Mesendoderm (in vitro differentiated cells): ENCODE measurements around the gene FADD.

ENCODE experiments used
- DNase-seq: peaks from one replicate; pipeline ENCODE4 v3.0.0; 2013
- H2AK5ac ChIP-seq: 2 replicates; pipeline ENCODE4 v1.6.1; 2013; ENCODE audit warnings: low read length, inconsistent platforms
- H2BK120ac ChIP-seq: 2 replicates; pipeline ENCODE4 v1.6.1; 2013; ENCODE audit warnings: low read depth, mild to moderate bottlenecking, low read length, moderate library complexity, mixed read lengths
- H2BK15ac ChIP-seq: replicated peaks from 2 replicates; pipeline ENCODE4 v1.6.1; 2013; ENCODE audit warnings: low read depth, mild to moderate bottlenecking, moderate library complexity
- H2BK5ac ChIP-seq: 2 replicates; pipeline ENCODE4 v1.6.1; 2013; ENCODE audit warnings: low read length, inconsistent platforms
- H3K18ac ChIP-seq: 2 replicates; pipeline ENCODE4 v1.6.1; 2013; ENCODE audit warnings: mild to moderate bottlenecking, low read length, mixed read lengths
- H3K23ac ChIP-seq: one replicate; pipeline ENCODE4 v1.6.1; 2013; ENCODE audit warnings: low read length
- H3K27ac ChIP-seq: 2 replicates; pipeline ENCODE4 v1.5.1; 2013; ENCODE audit warnings: low read depth, mild to moderate bottlenecking, inconsistent platforms, low read length, moderate library complexity
- H3K27me3 ChIP-seq: 2 replicates; pipeline ENCODE4 v1.6.1; 2013; ENCODE audit warnings: low read length, control low read depth, mild to moderate bottlenecking, inconsistent platforms; ENCODE audit not compliant: insufficient read depth, poor library complexity
- H3K36me3 ChIP-seq: 2 replicates; pipeline ENCODE4 v1.6.1; 2013; ENCODE audit warnings: low read length, inconsistent platforms; ENCODE audit not compliant: control insufficient read depth, insufficient read depth
- H3K4ac ChIP-seq: one replicate; pipeline ENCODE4 v1.6.1; 2013; ENCODE audit warnings: low read depth, mild to moderate bottlenecking, low read length, moderate library complexity
- H3K4me1 ChIP-seq: 2 replicates; pipeline ENCODE4 v1.6.1; 2013; ENCODE audit warnings: low read depth, low read length, inconsistent platforms; ENCODE audit not compliant: control insufficient read depth
- H3K4me2 ChIP-seq: 2 replicates; pipeline ENCODE4 v1.6.1; 2013; ENCODE audit warnings: low read length
- H3K4me3 ChIP-seq: 2 replicates; pipeline ENCODE4 v1.5.1; 2013; ENCODE audit warnings: mild to moderate bottlenecking, low read length
- H3K56ac ChIP-seq: one replicate; pipeline ENCODE4 v1.6.1; 2013; ENCODE audit warnings: low read length
- H3K79me1 ChIP-seq: 2 replicates; pipeline ENCODE4 v1.6.1; 2013; ENCODE audit warnings: low read length, inconsistent platforms
- H3K79me2 ChIP-seq: 2 replicates; pipeline ENCODE4 v1.6.1; 2013; ENCODE audit warnings: mild to moderate bottlenecking, low read length; ENCODE audit not compliant: control insufficient read depth, insufficient read depth
- H3K9ac ChIP-seq: 2 replicates; pipeline ENCODE4 v1.6.1; 2013; ENCODE audit warnings: low read length, inconsistent platforms
- H4K5ac ChIP-seq: one replicate; pipeline ENCODE4 v1.6.1; 2013; ENCODE audit warnings: low read length
- H4K8ac ChIP-seq: one replicate; pipeline ENCODE4 v1.6.1; 2013; ENCODE audit warnings: low read depth, mild to moderate bottlenecking, control low read depth, low read length, moderate library complexity
- WGBS: extraction: QIAGEN DNeasy Blood & Tissue Kit; methylation state at CpG from one replicate; pipeline ENCODE4 v1.1.7; 2013; ENCODE audit warnings: low lambda C conversion rate, missing lambda C conversion rate; ENCODE audit not compliant: insufficient coverage; ENCODE audit errors: extremely low coverage; 5-methylcytosine and 5-hydroxymethylcytosine counted together

FADD gene

GRCh38 chr11:70226967-70227366 lies 23.9 kb downstream of the FADD start:
- Histone ChIP-seq H3K79me1 (no peaks in the 10 kb centered on the region), H3K4ac (peak overlapping the region; percentile 61), H3K4me2 (no peak overlapping the region), H3K4me1 (peaks cover 10% of the 10 kb centered on the region), H3K18ac (peak overlapping the region; percentile 9), H3K27ac (peak overlapping the region; percentile 62), H3K23ac (peak overlapping the region; percentile 83), H2AK5ac (no peak overlapping the region), H3K4me3 (no peak overlapping the region), H3K27me3 (no peaks in the 10 kb centered on the region), H3K9ac (peak overlapping the region; percentile 54), H3K79me2 (no peaks in the 10 kb centered on the region), H3K36me3 (no peaks in the 10 kb centered on the region), H2BK5ac (peak overlapping the region; percentile 97), H4K5ac (no peak overlapping the region), H3K56ac (peak overlapping the region; percentile 81), H4K8ac (no peak overlapping the region), H2BK120ac (no peak overlapping the region), H2BK15ac (no peak overlapping the region)
- no CpG with 5 or more reads among the region's 9 CpGs for WGBS
- peak; percentile 88 for DNase-seq

DNA sequence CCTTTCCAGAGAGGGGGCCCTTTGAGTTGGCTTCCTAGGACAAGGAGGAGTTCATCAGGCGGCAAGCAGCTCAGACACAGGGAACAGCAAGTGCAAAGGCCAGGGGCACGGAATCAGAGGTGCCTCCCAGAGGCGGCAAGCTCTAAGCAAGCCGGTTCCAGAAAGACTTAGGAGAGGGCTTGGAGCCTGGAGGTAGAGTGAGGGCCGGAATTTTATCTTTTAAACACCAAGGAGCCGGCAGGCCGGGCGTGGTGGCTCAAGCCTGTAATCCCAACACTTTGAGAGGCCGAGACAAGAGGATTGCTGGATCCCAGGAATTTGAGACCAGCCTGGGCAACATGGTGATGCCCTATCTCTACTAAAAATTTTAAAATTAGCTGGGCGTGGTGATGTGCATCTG lies 26.6 kb downstream of the FADD start:
- H3K4me3 ChIP-seq, result no peak overlapping the region
- H3K4me1 ChIP-seq, result peaks cover 10% of the 10 kb centered on the region
- peak overlapping the region; percentile 1 for H3K4ac ChIP-seq
- H4K5ac ChIP-seq, result no peak overlapping the region
- no peak overlapping the region for H2BK5ac ChIP-seq
- H3K56ac ChIP-seq, result peak overlapping the region; percentile 1
- no peak overlapping the region for H2AK5ac ChIP-seq
- no peaks in the 10 kb centered on the region for H3K79me2 ChIP-seq
- H3K23ac ChIP-seq, result no peak overlapping the region
- DNase-seq, result no peak
- WGBS, result no CpG with 5 or more reads among the region's 10 CpGs
- no peak overlapping the region for H4K8ac ChIP-seq
- peak overlapping the region; percentile 12 for H3K27ac ChIP-seq
- no peak overlapping the region for H3K4me2 ChIP-seq
- no peaks in the 10 kb centered on the region for H3K36me3 ChIP-seq
- no peak overlapping the region for H3K9ac ChIP-seq
- H3K27me3 ChIP-seq, result no peaks in the 10 kb centered on the region
- H3K79me1 ChIP-seq, result no peaks in the 10 kb centered on the region
- H3K18ac ChIP-seq, result peak overlapping the region; percentile 34
- no peak overlapping the region for H2BK15ac ChIP-seq
- no peak overlapping the region for H2BK120ac ChIP-seq

DNA sequence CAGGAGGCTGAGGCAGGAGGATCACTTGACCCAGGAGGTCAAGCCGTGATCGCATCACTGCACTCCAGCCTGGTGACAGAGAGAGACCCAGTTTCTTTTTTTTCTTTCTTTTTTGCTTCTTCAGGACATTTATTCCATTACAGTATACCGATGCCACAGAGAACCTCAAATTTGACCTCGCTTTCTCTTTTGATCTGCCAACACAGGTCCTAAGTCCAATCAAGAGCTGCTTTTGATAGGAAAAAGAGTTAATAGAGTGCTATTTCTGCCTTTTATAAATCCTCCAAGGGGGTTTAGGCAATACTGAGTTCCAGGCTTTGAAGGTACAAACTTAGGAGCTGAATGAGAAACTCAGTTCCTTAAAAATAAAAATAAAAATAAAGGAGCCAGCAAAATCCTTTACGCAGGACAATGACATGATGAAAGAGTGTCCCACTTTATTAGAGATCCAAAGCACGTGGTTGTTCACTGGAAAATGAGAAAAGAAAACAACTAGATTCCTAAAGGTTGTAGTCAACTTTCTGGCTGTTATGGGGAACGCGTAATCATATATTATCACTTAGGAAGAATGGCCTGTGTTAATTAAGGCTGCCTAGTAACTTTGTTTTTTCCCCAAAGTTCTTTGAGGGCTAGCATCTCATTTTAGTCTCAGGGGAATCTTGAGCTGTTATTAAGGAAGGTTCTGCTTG lies 27.2 kb downstream of the FADD start:
- Histone ChIP-seq H3K36me3 (no peaks in the 10 kb centered on the region), H3K18ac (no peak overlapping the region), H3K4me1 (peaks cover 10% of the 10 kb centered on the region), H3K79me1 (no peaks in the 10 kb centered on the region), H2BK5ac (no peak overlapping the region), H3K4me3 (no peak overlapping the region), H3K9ac (peak overlapping the region; percentile 23), H4K5ac (no peak overlapping the region), H2BK120ac (no peak overlapping the region), H4K8ac (no peak overlapping the region), H3K79me2 (no peaks in the 10 kb centered on the region), H3K4ac (no peak overlapping the region), H3K27me3 (no peaks in the 10 kb centered on the region), H3K4me2 (no peak overlapping the region), H3K56ac (peak overlapping the region; percentile 18), H3K23ac (no peak overlapping the region), H3K27ac (no peak overlapping the region), H2AK5ac (no peak overlapping the region), H2BK15ac (no peak overlapping the region)
- WGBS, result no CpG with 5 or more reads among the region's 8 CpGs
- DNase-seq, result no peak

DNA sequence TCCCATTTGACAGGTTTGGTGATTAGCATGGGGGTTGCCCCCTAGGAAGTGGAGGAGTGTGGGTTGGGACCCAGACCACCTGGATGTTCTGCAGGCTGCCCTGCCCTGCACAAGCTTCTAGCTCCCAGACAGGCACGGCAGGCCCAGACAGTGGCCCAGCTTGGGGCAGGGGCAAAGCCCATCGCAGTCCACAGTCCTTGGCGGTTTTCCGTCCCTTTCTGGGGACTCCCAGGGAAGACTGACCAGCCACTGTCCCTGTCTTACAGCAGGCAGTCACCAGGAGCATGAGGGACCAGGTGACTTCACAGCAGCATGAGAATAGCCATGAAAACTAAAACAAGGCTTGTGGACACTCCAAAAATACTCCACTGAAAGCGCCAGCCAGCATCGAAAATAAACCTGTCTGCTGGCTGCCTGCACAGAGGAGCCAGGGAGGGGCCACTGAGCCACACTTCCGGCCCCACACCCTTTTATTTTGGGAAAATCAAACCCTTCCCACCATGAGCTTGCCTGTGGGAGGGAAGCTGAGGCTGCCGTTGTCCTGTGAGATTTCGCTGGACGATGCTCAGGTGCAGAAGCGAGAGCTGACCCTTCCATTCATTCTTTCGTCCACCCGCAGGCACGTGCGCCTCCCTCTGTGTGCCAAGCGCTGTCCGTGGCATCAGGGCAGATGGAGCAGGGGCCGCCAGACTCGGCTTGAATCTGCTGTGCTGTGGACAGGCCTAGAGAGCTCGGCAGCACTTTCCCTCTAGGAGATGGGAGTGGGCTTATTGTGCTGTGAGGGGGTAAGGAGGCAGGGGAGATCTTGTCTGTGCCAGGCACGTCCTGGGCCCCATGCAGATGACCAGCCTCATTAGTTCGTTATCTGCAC lies 28.0 kb downstream of the FADD start:
- H3K27ac ChIP-seq, result no peak overlapping the region
- no peak overlapping the region for H3K18ac ChIP-seq
- H2BK120ac ChIP-seq, result no peak overlapping the region
- H3K23ac ChIP-seq, result no peak overlapping the region
- no peak overlapping the region for H3K4me3 ChIP-seq
- H3K56ac ChIP-seq, result peak overlapping the region; percentile 46
- WGBS, result no CpG with 5 or more reads among the region's 22 CpGs
- no peak overlapping the region for H3K4ac ChIP-seq
- H3K9ac ChIP-seq, result peak overlapping the region; percentile 23
- DNase-seq, result no peak
- no peaks in the 10 kb centered on the region for H3K36me3 ChIP-seq
- H4K8ac ChIP-seq, result no peak overlapping the region
- H2AK5ac ChIP-seq, result peak overlapping the region; percentile 16
- H3K4me1 ChIP-seq, result peaks cover 8% of the 10 kb centered on the region
- no peak overlapping the region for H2BK5ac ChIP-seq
- no peaks in the 10 kb centered on the region for H3K27me3 ChIP-seq
- no peaks in the 10 kb centered on the region for H3K79me2 ChIP-seq
- H4K5ac ChIP-seq, result no peak overlapping the region
- H3K79me1 ChIP-seq, result no peaks in the 10 kb centered on the region
- no peak overlapping the region for H2BK15ac ChIP-seq
- H3K4me2 ChIP-seq, result no peak overlapping the region

DNA sequence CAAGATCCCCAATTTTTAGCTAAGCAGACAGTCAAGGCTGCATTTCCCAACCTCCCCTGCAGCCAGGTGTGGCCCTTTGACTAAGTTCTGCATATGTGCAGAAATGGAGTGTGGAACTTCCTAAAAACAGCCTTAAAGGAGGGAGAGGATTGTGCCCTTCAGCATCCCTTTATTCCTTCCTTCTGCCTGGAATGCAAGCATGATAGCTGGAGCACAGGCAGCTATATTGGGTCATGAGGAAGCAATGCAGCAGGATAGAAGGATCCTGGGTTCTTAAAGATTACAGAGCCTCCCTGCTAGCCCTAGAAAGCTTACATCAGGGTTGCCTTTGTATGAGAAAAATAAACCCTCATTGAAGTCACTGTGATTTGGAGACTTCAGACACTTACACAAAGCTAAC lies 29.9 kb downstream of the FADD start:
- Histone ChIP-seq H2BK15ac (no peak overlapping the region), H4K5ac (no peak overlapping the region), H2BK5ac (no peak overlapping the region), H2BK120ac (no peak overlapping the region), H3K4ac (no peak overlapping the region), H3K27me3 (no peaks in the 10 kb centered on the region), H3K56ac (no peak overlapping the region), H3K18ac (no peak overlapping the region), H3K79me1 (no peaks in the 10 kb centered on the region), H3K36me3 (no peaks in the 10 kb centered on the region), H3K79me2 (no peaks in the 10 kb centered on the region), H3K4me1 (no peaks in the 10 kb centered on the region), H3K4me2 (no peak overlapping the region), H3K27ac (no peak overlapping the region), H3K4me3 (no peak overlapping the region), H2AK5ac (no peak overlapping the region), H3K9ac (no peak overlapping the region), H3K23ac (no peak overlapping the region), H4K8ac (no peak overlapping the region)
- no peak for DNase-seq
